Rectal smooth muscle tissue (tissue), 1 donor: ENCODE measurements around the gene TRPM2.
"Not testable (repeated sequence)": the region's sequence is repeated elsewhere in the genome, so short reads cannot be mapped to it uniquely, and the experiment has no call there.

Source experiments
- H3K27ac ChIP-seq: one replicate; pipeline ENCODE4 v1.7.0; 2013; ENCODE audit warnings: low read depth, low read length, inconsistent platforms
- H3K27me3 ChIP-seq: one replicate; pipeline ENCODE4 v1.7.0; 2013; ENCODE audit warnings: low read length; ENCODE audit not compliant: control insufficient read depth, insufficient read depth
- H3K36me3 ChIP-seq: one replicate; pipeline ENCODE4 v1.7.0; 2013; ENCODE audit warnings: low read length; ENCODE audit not compliant: control insufficient read depth, insufficient read depth
- H3K4me1 ChIP-seq: one replicate; pipeline ENCODE4 v1.7.0; 2013; ENCODE audit warnings: low read length; ENCODE audit not compliant: control insufficient read depth, insufficient read depth
- H3K4me3 ChIP-seq: one replicate; pipeline ENCODE4 v1.7.0; 2013; ENCODE audit warnings: low read length
- H3K9ac ChIP-seq: one replicate; pipeline ENCODE4 v1.7.0; 2013; ENCODE audit warnings: low read length

The TRPM2 gene

DNA sequence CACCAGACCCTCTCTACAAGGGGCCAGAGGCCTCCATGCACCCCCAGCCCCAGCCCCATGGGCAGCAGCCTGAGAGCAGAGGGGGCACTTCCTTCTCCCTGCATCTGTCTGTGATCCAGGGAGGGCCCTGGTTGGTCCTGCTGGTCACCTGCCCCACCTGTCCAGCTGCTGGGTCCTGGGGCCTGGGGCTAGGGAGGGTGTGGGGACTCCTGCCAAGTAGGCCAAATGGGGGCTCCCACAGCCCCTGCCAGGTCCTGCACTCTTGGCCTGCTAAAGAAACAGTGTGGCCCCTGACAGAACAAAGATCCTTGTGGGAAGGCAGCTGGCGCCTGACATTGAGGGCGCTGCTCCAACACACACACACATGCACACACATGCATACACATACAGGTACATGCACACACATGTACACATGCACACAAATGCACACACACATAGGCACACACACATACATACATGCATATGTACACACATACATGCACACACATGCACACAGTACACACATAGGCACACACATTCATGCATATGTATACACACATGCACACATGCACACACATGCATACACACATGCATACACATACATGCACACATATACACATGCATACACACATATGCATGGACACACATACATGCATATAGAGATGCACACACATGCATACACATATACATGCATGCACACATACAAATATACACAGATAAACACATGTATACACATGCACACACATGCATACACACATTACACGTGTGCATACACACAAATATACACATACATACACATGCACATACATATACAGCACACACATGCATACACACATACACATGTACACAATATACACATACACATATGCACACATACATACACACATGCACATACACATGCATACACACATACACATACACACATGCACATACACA, 49.9 kb downstream of the TRPM2 start:
- no peak overlapping the region for H3K9ac ChIP-seq
- no peak overlapping the region for H3K4me3 ChIP-seq
- H3K27ac ChIP-seq, result no peak overlapping the region
- no peaks in the 10 kb centered on the region for H3K4me1 ChIP-seq
- H3K27me3 ChIP-seq, result no peaks in the 10 kb centered on the region
- no peaks in the 10 kb centered on the region for H3K36me3 ChIP-seq

DNA sequence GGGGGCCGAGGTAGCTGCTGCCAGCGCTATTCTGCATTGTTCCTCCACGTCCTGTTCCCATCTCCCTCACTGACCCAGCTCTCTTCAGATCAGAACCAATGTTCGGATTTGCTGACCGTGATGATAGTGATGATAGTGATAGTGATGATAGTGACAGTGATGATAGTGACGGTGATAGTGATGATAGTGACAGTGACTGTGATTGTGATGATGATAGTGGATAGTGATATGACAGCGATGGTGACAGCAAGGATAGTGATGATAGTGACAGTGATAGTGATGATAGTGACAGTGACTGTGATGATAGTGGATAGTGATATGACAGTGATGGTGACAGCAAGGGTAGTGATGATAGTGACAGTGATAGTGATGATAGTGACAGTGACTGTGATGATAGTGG, 51.1 kb downstream of the TRPM2 start:
- not testable (repeated sequence) for H3K9ac ChIP-seq, H3K4me3 ChIP-seq, H3K27me3 ChIP-seq, H3K4me1 ChIP-seq, H3K27ac ChIP-seq, H3K36me3 ChIP-seq

DNA sequence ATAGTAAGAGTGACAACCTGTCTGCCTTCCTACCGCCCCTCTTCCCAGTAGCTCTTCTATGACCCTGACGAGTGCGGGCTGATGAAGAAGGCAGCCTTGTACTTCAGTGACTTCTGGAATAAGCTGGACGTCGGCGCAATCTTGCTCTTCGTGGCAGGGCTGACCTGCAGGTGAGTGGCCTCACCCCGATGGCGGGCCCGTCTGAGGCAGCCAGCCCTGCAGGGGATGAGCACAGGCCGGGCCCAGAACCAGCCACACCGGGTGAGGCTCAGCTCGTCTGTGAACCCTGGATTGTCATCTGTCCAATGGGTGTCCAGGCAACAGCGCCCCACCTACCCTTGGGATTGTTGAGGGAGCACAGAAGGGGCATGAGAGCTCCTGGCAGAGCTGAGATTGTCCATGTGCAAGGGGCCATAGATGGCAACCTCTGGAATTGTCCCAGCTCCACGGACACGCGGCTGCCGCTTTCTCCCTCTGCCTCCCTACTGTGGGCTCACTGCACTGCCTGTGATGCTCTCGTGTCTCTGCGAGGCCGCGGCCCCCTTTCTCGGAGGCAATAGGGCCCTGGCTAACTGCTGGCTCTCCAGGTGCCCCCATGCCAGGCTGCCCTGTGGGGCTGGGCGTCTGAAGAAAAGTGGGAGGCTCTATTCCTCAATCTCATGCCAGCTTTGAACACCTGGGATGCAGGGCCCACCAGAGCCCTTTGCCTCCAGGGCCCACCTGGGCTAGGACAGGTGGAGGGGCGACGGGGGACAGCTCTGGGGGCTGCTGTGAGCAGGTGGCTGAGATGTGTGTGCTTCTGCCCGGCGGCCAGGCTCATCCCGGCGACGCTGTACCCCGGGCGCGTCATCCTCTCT, 51.9 kb downstream of the TRPM2 start:
- no peak overlapping the region for H3K4me3 ChIP-seq

DNA sequence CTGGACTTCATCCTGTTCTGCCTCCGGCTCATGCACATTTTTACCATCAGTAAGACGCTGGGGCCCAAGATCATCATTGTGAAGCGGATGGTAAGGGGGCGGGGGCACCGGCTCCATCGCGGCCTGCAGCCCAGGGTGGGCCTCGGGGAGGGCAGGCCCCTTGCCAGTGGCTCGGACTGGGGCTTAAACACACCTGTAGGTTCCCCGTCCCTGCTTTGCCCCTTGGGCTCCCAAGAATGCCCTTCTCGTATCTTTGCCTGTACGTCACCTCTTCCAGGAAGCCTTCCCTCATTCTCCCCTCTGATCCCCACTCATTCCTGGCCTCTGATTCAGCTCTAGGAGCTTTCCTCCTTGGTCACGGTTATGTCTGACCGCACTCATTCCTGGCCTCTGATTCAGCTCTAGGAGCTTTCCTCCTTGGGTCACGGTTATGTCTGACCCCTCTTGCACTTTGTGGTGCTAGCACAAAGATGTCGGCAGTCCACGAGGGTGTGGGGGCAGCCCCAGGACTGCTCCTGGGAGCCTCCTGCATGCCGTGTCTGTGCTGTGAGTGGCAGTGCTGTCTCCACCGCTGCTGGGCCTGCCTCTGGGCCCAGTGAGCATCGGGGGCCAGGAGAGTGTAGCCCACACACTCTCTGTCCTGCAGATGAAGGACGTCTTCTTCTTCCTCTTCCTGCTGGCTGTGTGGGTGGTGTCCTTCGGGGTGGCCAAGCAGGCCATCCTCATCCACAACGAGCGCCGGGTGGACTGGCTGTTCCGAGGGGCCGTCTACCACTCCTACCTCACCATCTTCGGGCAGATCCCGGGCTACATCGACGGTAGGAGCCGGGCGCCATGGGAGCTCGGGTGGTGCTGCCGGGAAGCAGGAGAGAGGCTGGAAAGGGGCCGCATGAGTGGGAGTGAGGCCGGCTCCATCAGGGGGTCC, 52.8 kb downstream of the TRPM2 start:
- H3K27ac ChIP-seq, result no peak overlapping the region

More for the DNA sequence above, 51.9 kb downstream of the TRPM2 start:
- H3K36me3 ChIP-seq, result no peaks in the 10 kb centered on the region
- H3K9ac ChIP-seq, result no peak overlapping the region
- no peak overlapping the region for H3K27ac ChIP-seq
- no peaks in the 10 kb centered on the region for H3K4me1 ChIP-seq
- no peaks in the 10 kb centered on the region for H3K27me3 ChIP-seq

DNA sequence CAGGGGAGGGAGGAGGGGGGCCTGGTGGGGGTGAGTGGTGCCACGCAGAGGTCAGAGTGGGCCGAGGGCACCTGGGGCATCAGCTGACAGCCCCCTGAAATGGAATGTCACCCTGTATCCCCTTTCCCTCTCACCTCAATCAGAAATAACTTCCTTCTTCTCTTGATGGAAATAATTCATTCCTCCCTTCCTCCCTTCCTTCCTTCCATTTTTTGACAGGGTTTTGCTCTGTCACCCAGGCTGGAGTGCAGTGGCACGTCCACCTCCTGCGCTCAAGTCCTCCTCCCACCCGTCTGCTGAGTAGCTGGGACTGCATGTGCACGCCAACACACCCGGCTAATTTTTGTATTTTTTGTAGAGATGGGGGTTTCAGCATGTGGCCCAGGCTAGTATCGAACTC, 53.5 kb downstream of the TRPM2 start:
- Histone ChIP-seq H3K27ac (no peak overlapping the region), H3K4me1 (no peaks in the 10 kb centered on the region), H3K27me3 (no peaks in the 10 kb centered on the region), H3K9ac (no peak overlapping the region), H3K4me3 (no peak overlapping the region), H3K36me3 (no peaks in the 10 kb centered on the region)

More for the DNA sequence above, 52.8 kb downstream of the TRPM2 start:
- no peaks in the 10 kb centered on the region for H3K4me1 ChIP-seq
- no peaks in the 10 kb centered on the region for H3K27me3 ChIP-seq
- H3K9ac ChIP-seq, result no peak overlapping the region
- H3K4me3 ChIP-seq, result no peak overlapping the region
- no peaks in the 10 kb centered on the region for H3K36me3 ChIP-seq

DNA sequence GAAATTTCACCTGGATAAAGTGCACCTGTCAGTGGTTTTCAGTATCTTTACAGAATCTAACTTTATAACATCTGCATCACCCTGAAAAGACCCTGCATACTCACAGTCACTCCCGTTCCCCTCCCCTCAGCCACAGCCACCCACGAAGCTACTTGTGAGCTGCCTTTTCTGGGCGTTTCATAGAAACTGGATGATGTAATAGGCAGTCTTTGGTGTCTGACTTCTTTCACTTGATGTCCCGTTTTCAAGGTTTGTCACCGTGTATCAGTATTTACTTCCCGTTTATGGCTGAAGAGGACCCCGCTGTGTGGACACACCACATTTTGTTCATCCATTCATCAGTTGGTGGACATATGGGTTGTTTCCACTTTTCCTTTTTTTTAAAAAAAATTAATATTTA, 54.1 kb downstream of the TRPM2 start:
- Histone ChIP-seq H3K36me3 (no peaks in the 10 kb centered on the region), H3K4me3 (no peak overlapping the region), H3K4me1 (no peaks in the 10 kb centered on the region), H3K27me3 (no peaks in the 10 kb centered on the region), H3K27ac (no peak overlapping the region), H3K9ac (no peak overlapping the region)

DNA sequence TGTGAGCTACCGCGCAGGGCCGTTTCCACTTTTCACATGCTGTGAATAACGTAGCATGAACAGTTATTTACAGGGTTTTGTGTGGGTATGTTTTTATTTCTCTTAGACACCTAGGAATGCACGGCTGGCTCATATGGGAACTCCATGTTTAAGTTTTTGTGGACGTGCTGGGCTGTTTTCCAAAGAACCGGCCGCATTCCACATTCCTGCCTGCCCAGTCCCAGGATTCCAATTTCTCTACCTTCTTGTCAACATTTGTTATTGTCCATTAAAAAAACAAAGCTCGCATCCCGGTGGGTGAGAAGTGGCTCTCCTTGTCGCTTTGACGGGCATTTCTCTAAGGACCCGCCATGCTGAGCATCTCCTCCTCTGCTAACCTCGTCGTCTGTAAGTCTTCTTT, 54.8 kb downstream of the TRPM2 start:
- Histone ChIP-seq H3K9ac (no peak overlapping the region), H3K27me3 (no peaks in the 10 kb centered on the region), H3K4me1 (no peaks in the 10 kb centered on the region), H3K27ac (no peak overlapping the region), H3K36me3 (no peaks in the 10 kb centered on the region), H3K4me3 (no peak overlapping the region)

DNA sequence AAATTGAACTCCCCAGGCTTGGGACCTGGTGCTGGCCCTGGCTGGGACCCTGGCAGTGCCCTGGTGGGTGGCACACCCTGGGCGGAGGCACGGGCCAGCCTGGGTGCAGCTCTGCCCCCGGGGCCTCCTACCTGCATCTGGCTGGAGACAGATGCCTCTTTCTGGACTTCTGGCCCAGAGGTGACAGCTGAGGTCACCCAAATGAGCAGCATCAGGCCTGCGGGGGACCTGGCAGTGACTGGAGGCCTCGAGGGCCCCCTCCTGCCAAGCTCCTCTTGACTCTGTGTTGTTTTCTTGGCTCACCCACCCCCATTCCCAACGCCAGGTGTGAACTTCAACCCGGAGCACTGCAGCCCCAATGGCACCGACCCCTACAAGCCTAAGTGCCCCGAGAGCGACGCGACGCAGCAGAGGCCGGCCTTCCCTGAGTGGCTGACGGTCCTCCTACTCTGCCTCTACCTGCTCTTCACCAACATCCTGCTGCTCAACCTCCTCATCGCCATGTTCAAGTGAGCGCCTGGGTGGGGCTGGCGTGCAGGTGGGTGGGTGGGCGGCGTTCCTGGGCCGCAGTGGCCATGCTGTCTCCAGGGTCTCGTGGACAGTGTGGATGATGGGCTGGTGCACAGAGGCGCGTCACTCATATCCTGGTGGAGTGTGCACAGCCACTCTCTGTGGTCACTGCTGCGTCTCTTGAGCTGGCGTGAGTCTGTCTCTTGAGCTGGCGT, 60.3 kb downstream of the TRPM2 start:
- Histone ChIP-seq H3K27me3 (no peaks in the 10 kb centered on the region), H3K36me3 (no peaks in the 10 kb centered on the region), H3K27ac (no peak overlapping the region), H3K4me3 (no peak overlapping the region), H3K4me1 (no peaks in the 10 kb centered on the region), H3K9ac (no peak overlapping the region)

DNA sequence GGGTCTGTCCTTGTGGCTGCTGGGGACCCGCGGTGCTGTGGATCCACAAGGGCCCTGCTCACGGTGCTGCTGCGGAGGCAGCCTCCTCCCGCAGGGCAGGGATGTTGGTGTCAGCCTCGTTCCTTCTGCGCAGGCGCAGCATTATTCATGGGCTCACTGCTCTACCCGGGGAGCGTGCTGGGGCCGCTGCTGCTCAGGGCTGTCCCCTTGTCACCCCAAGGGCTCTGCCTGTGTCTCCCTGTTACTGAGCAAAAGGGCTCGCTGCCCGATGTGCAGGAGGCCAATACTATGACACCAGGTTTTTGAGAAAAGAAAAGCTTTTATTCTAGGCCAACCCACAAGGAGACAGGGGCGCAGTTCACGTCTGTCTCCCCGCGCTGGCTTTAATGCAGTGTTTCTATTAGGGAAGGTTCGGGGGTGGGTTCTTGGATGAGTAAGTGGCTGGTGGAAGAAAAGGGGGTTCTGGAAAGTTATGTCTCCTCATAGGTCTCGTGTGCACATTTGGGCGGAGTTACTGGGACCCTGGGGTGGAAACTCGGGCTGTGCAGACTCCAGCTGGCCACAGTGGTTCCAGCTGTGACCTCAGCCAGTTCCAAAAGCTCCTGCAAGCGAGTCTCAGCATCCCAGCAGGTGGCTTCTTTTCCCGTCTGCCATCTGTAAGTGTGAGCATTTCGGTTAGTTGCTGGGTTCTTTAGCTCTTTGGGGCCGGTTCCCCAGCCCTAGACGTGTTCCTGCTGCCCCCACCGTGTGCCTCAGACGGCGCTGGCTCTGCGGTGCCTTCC, 61.1 kb downstream of the TRPM2 start:
- no peaks in the 10 kb centered on the region for H3K36me3 ChIP-seq
- no peak overlapping the region for H3K9ac ChIP-seq
- H3K27ac ChIP-seq, result no peak overlapping the region
- H3K4me1 ChIP-seq, result no peaks in the 10 kb centered on the region
- H3K27me3 ChIP-seq, result no peaks in the 10 kb centered on the region
- H3K4me3 ChIP-seq, result no peak overlapping the region

DNA sequence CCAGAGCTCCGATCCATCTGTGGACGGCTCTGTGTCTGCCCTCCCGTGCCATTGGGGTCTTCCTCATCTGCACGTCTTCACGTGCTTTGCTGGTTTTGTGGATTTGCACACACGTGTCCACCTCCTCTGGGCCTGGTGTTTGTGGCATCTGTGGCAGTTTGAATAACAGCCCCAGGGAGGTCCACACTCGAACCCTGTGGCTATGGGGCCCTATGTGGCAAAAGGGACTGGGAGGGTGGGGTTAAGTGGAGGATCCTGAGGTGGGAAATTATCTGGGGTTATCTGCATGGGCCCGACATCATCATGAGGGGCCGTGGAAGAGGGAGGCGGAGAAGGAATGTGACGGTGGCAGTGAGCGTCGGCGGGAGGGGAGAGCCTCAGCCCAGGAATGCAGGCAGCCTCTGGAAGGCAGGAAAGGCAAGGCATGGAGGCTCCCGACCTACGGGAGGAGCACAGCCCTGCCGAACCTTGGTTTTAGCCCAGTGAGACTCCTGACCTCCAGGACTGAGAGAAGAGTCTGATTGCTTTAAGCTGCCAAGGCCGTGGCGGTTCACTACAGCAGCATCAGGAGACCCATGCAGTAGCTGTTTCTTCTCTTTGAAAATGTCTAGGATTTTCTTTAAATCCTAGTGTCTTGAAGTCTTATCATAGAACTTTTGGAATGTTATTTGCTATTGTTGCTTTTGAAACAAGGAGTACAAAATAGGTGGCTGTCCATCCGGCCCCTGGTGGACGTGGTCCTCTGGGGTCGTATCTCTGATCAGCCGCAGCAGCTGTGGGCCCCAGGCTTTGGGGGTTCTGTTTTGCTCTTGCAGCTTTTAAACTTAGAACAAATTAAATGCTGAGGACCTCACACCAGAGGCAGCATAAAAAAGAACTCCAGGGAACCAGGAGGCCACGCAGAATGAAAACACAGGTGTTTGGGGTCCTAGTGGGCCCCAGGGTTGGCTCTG, 61.9 kb downstream of the TRPM2 start:
- Histone ChIP-seq H3K27ac (no peak overlapping the region), H3K36me3 (no peaks in the 10 kb centered on the region), H3K27me3 (no peaks in the 10 kb centered on the region), H3K4me3 (no peak overlapping the region), H3K4me1 (no peaks in the 10 kb centered on the region), H3K9ac (no peak overlapping the region)
